Osteocyte (in vitro differentiated cells): ENCODE measurements around the gene PLCB1. TPM values are rescaled to one million over a fixed set of nuclear protein-coding genes. Genes with fewer than 3 reads are reported as not detected.

ENCODE experiments used
- DNase-seq: peaks from one replicate; pipeline ENCODE4 v3.0.0; 2021; ENCODE audit warnings: mixed read lengths; ENCODE audit not compliant: unreplicated experiment; ENCODE audit errors: extremely low spot score
- H3K27ac Mint-ChIP-seq: one replicate; pipeline ENCODE4 v1.8.0; 2021; ENCODE audit warnings: mild to moderate bottlenecking, mixed read lengths; ENCODE audit not compliant: unreplicated experiment
- H3K27me3 Mint-ChIP-seq: one replicate; pipeline ENCODE4 v1.8.0; 2021; ENCODE audit warnings: mixed read lengths; ENCODE audit not compliant: unreplicated experiment
- H3K36me3 Mint-ChIP-seq: one replicate; pipeline ENCODE4 v1.8.0; 2021; ENCODE audit warnings: mixed read lengths; ENCODE audit not compliant: unreplicated experiment
- H3K4me1 Mint-ChIP-seq: one replicate; pipeline ENCODE4 v1.8.0; 2021; ENCODE audit warnings: mixed read lengths; ENCODE audit not compliant: unreplicated experiment
- H3K4me3 Mint-ChIP-seq: one replicate; pipeline ENCODE4 v1.8.0; 2021; ENCODE audit warnings: mild to moderate bottlenecking, moderate library complexity, mixed read lengths; ENCODE audit not compliant: unreplicated experiment
- H3K9me3 Mint-ChIP-seq: one replicate; pipeline ENCODE4 v1.8.0; 2021; ENCODE audit warnings: mixed read lengths; ENCODE audit not compliant: unreplicated experiment
- CTCF ChIP-seq: fragments of 200-600 bp; sonication (generic); IDR thresholded peaks from 2 replicates; pipeline ENCODE4 v1.5.0; 2021; ENCODE audit warnings: antibody characterized with exemption, mild to moderate bottlenecking, moderate library complexity
- total RNA-seq: library from RNA; stranded (reverse); gene quantifications from 2 replicates; pipeline ENCODE4 v1.2.1, GENCODE V29; 2021

PLCB1 gene
- total RNA-seq, 1 donor from 2014 or later: 33.3 TPM

GRCh38 chr20:8271727-8272126 lies 139.7 kb downstream of the PLCB1 start:
- no peak for DNase-seq
- TF ChIP-seq CTCF: no peak
- Mint-ChIP-seq H3K36me3 (no peaks in the 10 kb centered on the region), H3K27ac (no peak overlapping the region), H3K4me3 (no peak overlapping the region), H3K27me3 (no peaks in the 10 kb centered on the region), H3K9me3 (no peaks in the 10 kb centered on the region), H3K4me1 (peaks cover 17% of the 10 kb centered on the region)

GRCh38 chr20:8272766-8273165 lies 140.7 kb downstream of the PLCB1 start:
- Mint-ChIP-seq H3K4me1 (peaks cover 17% of the 10 kb centered on the region), H3K27me3 (no peaks in the 10 kb centered on the region), H3K27ac (no peak overlapping the region), H3K9me3 (no peaks in the 10 kb centered on the region), H3K4me3 (no peak overlapping the region), H3K36me3 (no peaks in the 10 kb centered on the region)
- no peak for TF ChIP-seq CTCF
- no peak for DNase-seq

GRCh38 chr20:8284902-8285301 lies 152.8 kb downstream of the PLCB1 start:
- Mint-ChIP-seq H3K4me1 (peaks cover 2% of the 10 kb centered on the region), H3K36me3 (peaks cover under 1% of the 10 kb centered on the region)
- no peak for TF ChIP-seq CTCF

GRCh38 chr20:8287340-8287739 lies 155.3 kb downstream of the PLCB1 start:
- DNase-seq: no peak
- TF ChIP-seq CTCF: no peak
- Mint-ChIP-seq H3K27me3 (no peaks in the 10 kb centered on the region), H3K9me3 (no peaks in the 10 kb centered on the region), H3K4me3 (no peak overlapping the region), H3K36me3 (peaks cover 3% of the 10 kb centered on the region), H3K27ac (no peak overlapping the region), H3K4me1 (peaks cover 5% of the 10 kb centered on the region)

More at GRCh38 chr20:8284902-8285301, 152.8 kb downstream of the PLCB1 start:
- Mint-ChIP-seq H3K27ac (no peak overlapping the region), H3K4me3 (no peak overlapping the region), H3K27me3 (no peaks in the 10 kb centered on the region), H3K9me3 (no peaks in the 10 kb centered on the region)
- DNase-seq: no peak

GRCh38 chr20:8291200-8291599 lies 159.1 kb downstream of the PLCB1 start:
- Mint-ChIP-seq H3K36me3 (peaks cover 3% of the 10 kb centered on the region), H3K4me3 (no peak overlapping the region)

More at GRCh38 chr20:8291200-8291599, 159.1 kb downstream of the PLCB1 start:
- no peaks in the 10 kb centered on the region for H3K27me3 Mint-ChIP-seq
- DNase-seq: no peak
- no peak overlapping the region for H3K27ac Mint-ChIP-seq
- peaks cover 5% of the 10 kb centered on the region for H3K4me1 Mint-ChIP-seq
- no peak for TF ChIP-seq CTCF
- no peaks in the 10 kb centered on the region for H3K9me3 Mint-ChIP-seq
